Breast epithelium (tissue), 4 donors: Measurements from ENCODE around the gene PCGF2. TPM values are rescaled to one million over a fixed set of nuclear protein-coding genes. Genes with fewer than 3 reads are reported as not detected.

Source experiments
- DNase-seq, 2 donors: peaks; one replicate each; pipeline ENCODE4 v3.0.0-alpha.2; 2019; ENCODE audit warnings: low spot score in 2 of 2
- H3K27ac ChIP-seq, 2 donors: fragments of 200-600 bp; sonication (generic) in 1 of 2; one replicate each; pipeline ENCODE4 v1.5.1; 2016 to 2019; ENCODE audit warnings: mild to moderate bottlenecking in 1 of 2
- H3K27me3 ChIP-seq, 2 donors: fragments of 200-600 bp; sonication (generic) in 1 of 2; one replicate each; pipeline versions ENCODE4 v1.5.1 to v1.6.0; 2017 to 2019; ENCODE audit warnings: control low read depth in 1 of 2, mild to moderate bottlenecking in 1 of 2
- H3K36me3 ChIP-seq: fragments of 200-600 bp; one replicate; pipeline ENCODE4 v1.5.1; 2019
- H3K4me1 ChIP-seq, 2 donors: fragments of 200-600 bp; sonication (generic); one replicate each; pipeline ENCODE4 v1.5.1; 2016 to 2019; ENCODE audit warnings: control low read depth in 1 of 2
- H3K4me3 ChIP-seq, 3 donors: fragments of 200-600 bp; sonication (generic); 1 replicate in 2 of 3; 2 replicates in 1 of 3; pipeline ENCODE4 v1.5.1; 2016 to 2019; ENCODE audit warnings: mild to moderate bottlenecking in 3 of 3, moderate library complexity in 2 of 3
- H3K9me3 ChIP-seq, 2 donors: fragments of 200-600 bp; sonication (generic) in 1 of 2; one replicate each; pipeline ENCODE4 v1.5.1; 2016 to 2019; ENCODE audit warnings: control low read depth in 1 of 2
- POLR2A ChIP-seq: fragments of 450-650 bp; IDR thresholded peaks from one replicate; pipeline ENCODE4 v1.6.1; 2016; ENCODE audit warnings: antibody characterized with exemption, mild to moderate bottlenecking, moderate library complexity
- POLR2AphosphoS5 ChIP-seq, 3 donors: sonication (generic); formaldehyde crosslinking; IDR thresholded peaks; one replicate each; pipeline ENCODE4 v1.6.1; 2017; ENCODE audit warnings: antibody characterized with exemption in 3 of 3
- intact Hi-C: fragments of 100-400 bp; cut with DNase I; formaldehyde crosslinking; loops from one replicate; pipeline ENCODE4 v1.15.1; 2023; ENCODE audit warnings: low total_unique reads
- total RNA-seq, 3 donors: library from RNA; depleted of rRNA; stranded (reverse); fragments of >200 nt; gene quantifications; one replicate each; pipeline ENCODE4 v1.1.0, GENCODE V29; 2016
- TF ChIP-seq, protein P1 (sequence below), 3 donors: fragments of 450-650 bp; IDR thresholded peaks; one replicate each; pipeline ENCODE4 v1.5.1; 2016 to 2017; ENCODE audit warnings: antibody characterized with exemption in 3 of 3, mild to moderate bottlenecking in 3 of 3, moderate library complexity in 3 of 3

Gene PCGF2
- total RNA-seq, 3 donors from 2014 or later: 6.4 to 9.5 (median 9.3) TPM

DNA sequence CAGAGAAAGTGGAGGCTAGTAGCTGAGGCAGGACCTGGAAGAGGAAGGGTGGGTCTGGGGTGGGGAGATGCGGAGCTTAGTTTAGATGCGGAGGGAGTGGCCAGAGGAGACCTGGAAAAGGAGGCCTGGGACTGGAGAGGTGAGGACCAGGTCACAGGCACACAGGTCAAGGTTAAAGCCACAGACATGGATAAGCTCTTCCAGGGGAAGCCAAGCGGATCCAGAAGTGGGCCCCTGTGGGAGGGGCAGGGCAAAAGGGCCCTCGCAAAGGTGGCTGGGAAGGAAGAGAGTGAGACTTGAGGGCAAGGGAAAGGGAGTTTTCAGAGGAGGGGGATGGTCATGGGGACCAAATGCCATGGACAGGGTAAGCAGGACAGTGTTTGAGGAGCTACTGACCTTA lies 57.0 kb downstream of the PCGF2 start:
- intact Hi-C loops: no loop called here
- Histone ChIP-seq H3K27me3 (no peaks in the 10 kb centered on the region), H3K4me1 (peaks cover 5 to 6% of the 10 kb centered on the region in 2 donors), H3K27ac (no peak overlapping the region), H3K36me3 (no peaks in the 10 kb centered on the region), H3K9me3 (no peaks in the 10 kb centered on the region), H3K4me3 (no peak overlapping the region)
- TF ChIP-seq POLR2A (no peak), POLR2AphosphoS5 (IDR thresholded peaks at IDR 0.05) (no peak)
- TF ChIP-seq, protein P1, sequence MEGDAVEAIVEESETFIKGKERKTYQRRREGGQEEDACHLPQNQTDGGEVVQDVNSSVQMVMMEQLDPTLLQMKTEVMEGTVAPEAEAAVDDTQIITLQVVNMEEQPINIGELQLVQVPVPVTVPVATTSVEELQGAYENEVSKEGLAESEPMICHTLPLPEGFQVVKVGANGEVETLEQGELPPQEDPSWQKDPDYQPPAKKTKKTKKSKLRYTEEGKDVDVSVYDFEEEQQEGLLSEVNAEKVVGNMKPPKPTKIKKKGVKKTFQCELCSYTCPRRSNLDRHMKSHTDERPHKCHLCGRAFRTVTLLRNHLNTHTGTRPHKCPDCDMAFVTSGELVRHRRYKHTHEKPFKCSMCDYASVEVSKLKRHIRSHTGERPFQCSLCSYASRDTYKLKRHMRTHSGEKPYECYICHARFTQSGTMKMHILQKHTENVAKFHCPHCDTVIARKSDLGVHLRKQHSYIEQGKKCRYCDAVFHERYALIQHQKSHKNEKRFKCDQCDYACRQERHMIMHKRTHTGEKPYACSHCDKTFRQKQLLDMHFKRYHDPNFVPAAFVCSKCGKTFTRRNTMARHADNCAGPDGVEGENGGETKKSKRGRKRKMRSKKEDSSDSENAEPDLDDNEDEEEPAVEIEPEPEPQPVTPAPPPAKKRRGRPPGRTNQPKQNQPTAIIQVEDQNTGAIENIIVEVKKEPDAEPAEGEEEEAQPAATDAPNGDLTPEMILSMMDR (IDR thresholded peaks at IDR 0.05): no peak
- DNase-seq: no peak

DNA sequence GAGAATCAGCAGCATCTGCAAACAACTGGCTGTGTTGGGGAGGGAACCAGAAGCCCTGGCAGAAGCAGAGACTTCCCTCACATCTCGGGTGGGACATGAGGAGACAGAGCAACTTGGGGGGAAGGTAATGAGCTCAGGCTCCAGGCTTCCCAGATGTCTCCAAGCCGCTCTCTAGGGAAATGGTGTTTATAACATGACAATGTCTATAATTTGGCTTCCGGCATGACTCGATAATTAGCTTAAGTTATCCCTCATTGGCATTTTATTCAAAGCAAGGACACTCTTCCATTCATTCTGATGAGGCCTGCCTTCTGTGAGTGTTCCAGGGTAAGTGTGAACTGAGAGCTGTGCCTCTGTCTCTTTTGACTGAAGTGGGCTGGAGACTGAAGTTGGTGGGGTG lies 57.8 kb downstream of the PCGF2 start:
- no peaks in the 10 kb centered on the region for H3K27me3 ChIP-seq
- H3K9me3 ChIP-seq: no peaks in the 10 kb centered on the region
- intact Hi-C loops: no loop called here
- H3K4me3 ChIP-seq: no peak overlapping the region
- TF ChIP-seq, protein P1 (IDR thresholded peaks at IDR 0.05): no peak
- no peak for TF ChIP-seq POLR2A
- TF ChIP-seq POLR2AphosphoS5 (IDR thresholded peaks at IDR 0.05): no peak
- no peak for DNase-seq
- H3K36me3 ChIP-seq: no peaks in the 10 kb centered on the region
- no peak overlapping the region for H3K27ac ChIP-seq
- H3K4me1 ChIP-seq: peaks cover 5 to 6% of the 10 kb centered on the region in 2 donors

GRCh38 chr17:38687286-38687685 lies 60.9 kb downstream of the PCGF2 start:
- no peaks in the 10 kb centered on the region for H3K27me3 ChIP-seq
- no peaks in the 10 kb centered on the region for H3K4me1 ChIP-seq
- no peaks in the 10 kb centered on the region for H3K9me3 ChIP-seq
- no peak for TF ChIP-seq POLR2A
- TF ChIP-seq, protein P1 (IDR thresholded peaks at IDR 0.05): no peak
- TF ChIP-seq POLR2AphosphoS5 (IDR thresholded peaks at IDR 0.05): no peak
- H3K27ac ChIP-seq: no peak overlapping the region
- no peak for DNase-seq
- intact Hi-C loops: no loop called here
- no peaks in the 10 kb centered on the region for H3K36me3 ChIP-seq
- no peak overlapping the region for H3K4me3 ChIP-seq

GRCh38 chr17:38685491-38685890 lies 62.6 kb downstream of the PCGF2 start:
- H3K4me3 ChIP-seq: no peak overlapping the region
- H3K4me1 ChIP-seq: no peaks in the 10 kb centered on the region
- H3K36me3 ChIP-seq: no peaks in the 10 kb centered on the region
- TF ChIP-seq POLR2AphosphoS5 (IDR thresholded peaks at IDR 0.05) (no peak), POLR2A (no peak)
- TF ChIP-seq, protein P1 (IDR thresholded peaks at IDR 0.05): no peak
- intact Hi-C loops: no loop called here
- H3K27me3 ChIP-seq: no peaks in the 10 kb centered on the region
- H3K9me3 ChIP-seq: no peaks in the 10 kb centered on the region
- no peak for DNase-seq
- H3K27ac ChIP-seq: no peak overlapping the region

Other genes with a start within 250 kb of the PCGF2 start
- 10 to 100 TPM in 1 of 3 donors, 1 to 10 TPM in 2; 4.2 to 10.8 (median 8.8) TPM for gene SRCIN1, start 142.4 kb downstream of the PCGF2 start, total RNA-seq
- 1 to 10 TPM; 2.0 to 2.1 (median 2.0) TPM for gene EPOP, start 73.4 kb downstream of the PCGF2 start, total RNA-seq
- gene MLLT6, start 43.1 kb downstream of the PCGF2 start, total RNA-seq: 100 to 1,000 TPM in 1 of 3 donors, 10 to 100 TPM in 2; 41.9 to 101 (median 90.5) TPM
- gene CISD3, start 18.0 kb downstream of the PCGF2 start, total RNA-seq: 10 to 100 TPM in 2 of 3 donors, 1 to 10 TPM in 1; 8.9 to 15.0 (median 12.5) TPM
- gene PSMB3, start 4.4 kb upstream of the PCGF2 start, total RNA-seq: 100 to 1,000 TPM; 132 to 214 (median 167) TPM
- gene PIP4K2B, start 51.2 kb upstream of the PCGF2 start, total RNA-seq: 10 to 100 TPM; 43.0 to 52.8 (median 43.6) TPM
- gene CWC25, start 77.0 kb upstream of the PCGF2 start, total RNA-seq: 10 to 100 TPM; 22.1 to 42.0 (median 28.2) TPM
- 1,000 to 10,000 TPM; 1,871 to 2,586 (median 2,024) TPM for gene RPL23, start 105.4 kb upstream of the PCGF2 start, total RNA-seq
- 100 to 1,000 TPM in 1 of 3 donors, 10 to 100 TPM in 2; 88.7 to 145 (median 92.8) TPM for gene LASP1, start 121.7 kb upstream of the PCGF2 start, total RNA-seq
- gene FBXO47, start 219.1 kb upstream of the PCGF2 start, total RNA-seq: not detected